Activated T-helper 1 cell treated with anti-CD3 and anti-CD28 coated beads, Interleukin-2, amount 50 U/mL, for 16 hours (primary cell): ENCODE data around the gene HES4.

Experiments
- DNase-seq, 2 donors: peaks; one replicate each; pipeline ENCODE4 v3.0.0-alpha.2; 2020; ENCODE audit warnings: low read depth in 1 of 2, low spot score in 1 of 2

Gene HES4

DNA sequence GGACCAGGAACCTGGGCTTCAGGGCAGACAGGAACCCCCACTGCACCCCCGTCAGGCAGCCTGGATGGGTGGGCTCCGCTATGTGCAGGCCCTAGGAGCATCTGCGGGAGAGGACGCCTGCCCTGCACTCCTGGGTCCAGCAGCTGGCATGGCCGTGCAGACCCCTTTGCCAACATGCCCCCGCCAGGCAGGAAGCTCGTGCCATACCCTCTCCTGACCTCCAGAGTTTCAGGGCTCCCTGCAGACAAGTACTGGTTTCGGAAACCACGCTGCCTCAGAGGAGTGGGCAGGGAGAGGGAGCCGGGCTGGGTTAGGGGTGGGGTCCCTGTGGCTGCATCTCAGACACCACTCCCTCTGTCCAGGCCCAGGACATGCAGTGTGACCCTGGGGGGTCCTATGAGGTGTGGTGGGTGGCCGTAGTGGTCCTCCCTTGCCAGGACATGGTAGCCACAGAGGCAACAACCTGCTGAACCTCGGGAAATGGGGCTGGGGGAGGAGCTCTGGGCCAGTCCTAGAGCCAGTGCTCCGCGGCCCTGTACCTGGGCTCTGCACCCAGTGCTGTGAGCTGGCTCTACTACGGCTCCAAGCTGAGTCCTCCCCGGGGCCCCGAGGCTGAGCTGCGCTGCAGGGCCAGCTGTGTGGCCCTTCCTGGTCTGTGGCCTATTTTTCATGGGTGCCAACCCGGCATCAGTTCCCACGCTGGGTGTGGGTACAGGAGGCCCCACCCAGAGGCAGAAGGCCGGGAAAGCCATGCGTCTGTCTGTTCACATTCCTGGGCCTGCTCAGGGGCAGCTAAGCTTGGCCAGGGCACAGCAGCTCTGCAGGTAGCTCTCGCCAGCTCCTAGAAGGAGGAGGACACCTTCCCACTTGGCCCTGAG lies 32.2 kb downstream of the HES4 start:
- no peak for DNase-seq

DNA sequence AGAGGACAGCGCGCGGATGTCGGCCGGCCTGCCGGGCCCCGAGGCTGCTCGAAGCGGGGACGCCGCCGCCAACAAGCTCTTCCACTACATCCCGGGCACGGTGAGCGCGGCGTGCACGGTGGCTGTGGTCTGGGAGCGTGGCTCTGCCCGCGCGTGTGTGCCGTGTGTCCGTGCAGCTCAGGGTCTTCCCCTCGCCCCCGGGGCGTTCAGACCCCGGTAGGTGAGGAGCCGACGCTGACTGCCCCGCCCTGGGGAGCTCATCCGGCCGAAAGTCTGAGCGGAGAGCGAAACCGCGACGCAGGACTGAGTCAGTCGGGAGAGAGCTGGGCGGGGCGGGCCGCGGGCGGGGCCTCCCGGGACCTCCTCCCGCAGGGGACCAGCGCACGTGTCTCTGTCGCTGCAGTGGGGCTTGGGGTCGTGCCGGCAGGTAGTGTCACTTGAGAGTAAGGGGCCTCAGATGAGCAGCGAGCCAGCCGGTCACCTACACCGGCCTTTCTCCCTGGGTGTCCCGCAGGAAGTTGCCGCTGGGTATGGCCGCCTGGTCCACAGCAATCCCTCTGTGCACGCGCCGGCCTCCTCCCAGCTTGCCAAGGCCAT lies 33.1 kb downstream of the HES4 start:
- DNase-seq = peak; percentile 64 to 71

DNA sequence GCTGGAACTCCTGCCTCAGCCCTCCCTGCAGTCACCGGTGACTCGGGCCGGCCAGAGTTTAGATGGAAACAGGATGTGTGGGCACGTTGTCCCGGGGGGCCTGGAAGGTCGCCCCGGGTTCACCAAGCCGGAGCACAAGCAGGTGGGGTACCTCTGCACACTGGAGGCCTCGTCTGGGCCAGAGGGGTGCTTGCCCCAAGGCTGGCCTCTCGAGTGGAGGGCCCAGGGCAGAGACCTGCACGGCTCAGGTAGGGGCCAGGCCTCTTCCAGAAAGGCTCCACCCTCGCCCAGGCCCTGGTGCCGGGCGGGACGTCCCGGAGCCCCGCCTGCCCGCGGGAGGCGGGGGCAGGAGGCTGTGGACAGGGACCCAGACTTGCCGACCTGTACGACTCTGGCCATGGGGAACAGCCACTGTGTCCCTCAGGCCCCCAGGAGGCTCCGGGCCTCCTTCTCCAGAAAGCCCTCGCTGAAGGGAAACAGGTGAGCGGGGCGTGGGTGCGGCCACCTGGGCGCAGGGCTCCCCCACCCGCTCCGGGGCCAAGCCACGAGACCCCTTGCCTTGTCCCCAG lies 33.7 kb downstream of the HES4 start, which contains the start of gene PLEKHN1:
TSS of gene PLEKHN1 (plus strand) at position 348 of the 569 bp plus-strand sequence. CDS start at position 398, 50 bp downstream.
- DNase-seq = no peak

GRCh38 chr1:965526-966134 lies 34.3 kb downstream of the HES4 start:
- DNase-seq = no peak

GRCh38 chr1:964691-965525 lies 35.0 kb downstream of the HES4 start:
- no peak for DNase-seq

GRCh38 chr1:963746-964525 lies 36.0 kb downstream of the HES4 start:
- DNase-seq = no peak

DNA sequence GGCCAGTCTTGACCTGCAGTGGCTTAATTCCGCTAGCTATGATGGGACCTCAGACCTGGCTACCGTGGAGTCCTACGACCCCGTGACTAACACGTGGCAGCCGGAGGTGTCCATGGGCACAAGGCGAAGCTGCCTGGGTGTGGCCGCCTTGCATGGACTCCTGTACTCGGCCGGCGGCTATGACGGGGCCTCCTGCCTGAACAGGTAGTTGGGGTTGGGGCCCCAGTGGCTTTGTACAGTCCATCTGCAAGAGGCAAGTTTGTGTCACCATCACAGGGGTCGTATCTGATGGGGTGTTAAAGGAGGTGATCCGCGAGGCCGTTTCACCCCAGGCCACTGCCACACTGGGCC lies 36.6 kb downstream of the HES4 start:
- no peak for DNase-seq

- DNase-seq = no peak
Observed at GRCh38 chr1:962381-963300, 37.3 kb downstream of the HES4 start.

- DNase-seq = no peak
Observed at GRCh38 chr1:961132-961669, 38.7 kb downstream of the HES4 start.

DNA sequence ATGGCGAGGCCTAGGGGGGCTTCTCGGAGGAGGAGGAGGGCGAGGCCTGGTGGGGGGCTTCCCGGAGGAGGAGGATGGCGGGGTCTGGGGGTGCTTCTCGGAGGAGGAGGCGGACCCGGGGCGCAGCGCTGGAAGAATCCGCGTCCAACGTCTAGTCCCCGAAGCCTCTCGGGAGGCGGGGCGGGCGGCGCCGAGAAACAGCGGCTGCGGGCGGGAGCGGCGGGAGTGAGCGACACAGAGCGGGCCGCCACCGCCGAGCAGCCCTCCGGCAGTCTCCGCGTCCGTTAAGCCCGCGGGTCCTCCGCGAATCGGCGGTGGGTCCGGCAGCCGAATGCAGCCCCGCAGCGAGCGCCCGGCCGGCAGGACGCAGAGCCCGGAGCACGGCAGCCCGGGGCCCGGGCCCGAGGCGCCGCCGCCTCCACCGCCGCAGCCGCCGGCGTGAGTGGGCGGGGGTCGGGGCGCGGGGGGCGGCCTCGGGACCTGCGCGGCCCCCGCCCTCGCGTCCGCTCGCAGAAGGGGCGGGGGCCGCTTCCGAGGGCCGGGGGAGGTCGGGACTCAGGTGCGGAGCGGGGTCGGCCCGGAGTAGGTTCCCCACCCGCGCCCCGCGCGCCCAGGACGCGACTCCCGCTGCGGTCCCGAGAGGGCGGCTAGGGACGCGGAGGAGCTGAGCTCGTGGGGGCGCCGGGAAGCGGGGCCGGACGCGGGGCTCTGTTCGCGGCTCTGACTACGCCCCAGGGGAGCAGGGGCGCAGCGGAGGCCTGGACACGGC lies 39.4 kb downstream of the HES4 start, which contains the start of gene KLHL17:
TSS of gene KLHL17 (plus strand) at position 222 of the 769 bp plus-strand sequence. CDS start at position 332, 110 bp downstream.
- DNase-seq = peak; percentile 59 to 69

DNA sequence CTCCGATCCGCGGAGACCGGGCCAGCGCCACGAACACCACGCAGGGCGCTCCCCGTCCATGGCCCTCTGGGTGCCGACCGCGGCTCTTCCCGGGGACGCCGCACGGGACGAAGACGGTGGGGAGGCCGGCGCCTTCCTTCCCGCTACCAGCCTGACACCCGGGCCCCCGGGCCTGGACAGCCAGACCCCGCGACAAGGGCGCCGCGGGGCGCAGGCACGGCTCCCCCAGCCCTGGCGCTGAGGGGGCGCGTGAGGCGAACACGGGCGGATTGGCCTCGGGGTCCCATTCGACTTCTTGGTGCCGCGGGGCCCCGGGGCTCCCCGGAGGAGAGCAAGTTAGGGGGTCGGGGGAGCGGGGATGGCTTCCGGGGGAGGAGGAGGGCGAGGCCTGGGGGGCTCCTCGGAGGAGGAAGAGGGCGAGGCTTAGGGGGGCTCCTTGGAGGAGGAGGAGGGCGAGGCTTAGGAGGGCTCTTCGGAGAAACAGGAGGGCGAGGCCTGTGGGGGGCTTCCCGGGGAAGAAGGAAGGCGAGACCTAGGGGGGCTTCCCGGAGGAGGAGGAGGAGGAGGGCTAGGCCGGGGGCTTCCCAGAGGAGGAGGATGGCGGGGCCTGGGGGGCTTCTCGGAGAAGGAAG lies 40.0 kb downstream of the HES4 start:
- no peak for DNase-seq

DNA sequence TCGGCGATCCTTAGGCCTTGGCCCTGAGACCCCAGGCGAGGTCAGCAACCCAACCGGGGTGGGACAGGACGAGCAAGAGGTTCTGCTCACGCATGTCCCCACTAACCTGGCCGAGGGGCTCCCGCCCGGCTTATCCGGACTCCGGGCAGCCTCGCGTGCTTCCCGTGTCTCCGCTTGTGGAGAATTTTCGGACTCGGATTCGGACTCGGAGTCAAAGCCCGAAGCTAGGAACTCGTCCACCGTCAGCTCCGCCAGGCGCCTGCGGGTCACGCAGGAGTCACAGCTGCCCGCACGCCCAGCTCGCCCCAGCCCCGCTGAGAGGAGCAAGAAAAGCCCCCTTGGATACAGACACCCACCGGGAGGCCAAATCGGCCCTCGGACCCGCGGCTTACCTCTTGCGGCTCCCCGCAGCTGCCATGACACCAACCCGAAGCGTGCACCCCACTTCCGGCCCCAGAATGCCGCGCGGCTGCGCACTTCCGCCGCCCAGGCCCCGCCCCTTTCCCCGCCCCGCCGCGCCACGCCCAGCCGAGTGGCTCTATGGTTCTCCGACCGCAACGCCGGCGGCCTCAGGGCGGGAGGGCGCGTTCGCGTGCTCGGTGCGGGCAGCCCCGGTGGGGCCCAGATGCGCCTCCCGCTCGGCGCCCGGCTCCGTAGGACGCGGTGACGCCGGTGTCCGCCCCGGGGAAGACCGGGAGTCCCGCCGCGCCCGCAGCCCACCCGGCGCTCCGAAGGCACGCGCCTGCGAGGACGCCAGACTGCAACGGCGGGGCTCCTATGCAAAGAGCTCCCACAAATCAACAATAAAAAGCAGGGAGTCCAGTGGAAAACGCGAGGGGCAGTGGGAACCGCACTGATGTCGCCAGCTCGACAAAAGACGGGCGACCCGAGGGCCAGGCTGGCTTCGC lies 40.8 kb downstream of the HES4 start, which contains the start of gene NOC2L:
TSS of gene NOC2L (minus strand) at position 434 of the 908 bp plus-strand sequence. CDS start at position 418, 16 bp downstream.
- DNase-seq = peak; percentile 97

DNA sequence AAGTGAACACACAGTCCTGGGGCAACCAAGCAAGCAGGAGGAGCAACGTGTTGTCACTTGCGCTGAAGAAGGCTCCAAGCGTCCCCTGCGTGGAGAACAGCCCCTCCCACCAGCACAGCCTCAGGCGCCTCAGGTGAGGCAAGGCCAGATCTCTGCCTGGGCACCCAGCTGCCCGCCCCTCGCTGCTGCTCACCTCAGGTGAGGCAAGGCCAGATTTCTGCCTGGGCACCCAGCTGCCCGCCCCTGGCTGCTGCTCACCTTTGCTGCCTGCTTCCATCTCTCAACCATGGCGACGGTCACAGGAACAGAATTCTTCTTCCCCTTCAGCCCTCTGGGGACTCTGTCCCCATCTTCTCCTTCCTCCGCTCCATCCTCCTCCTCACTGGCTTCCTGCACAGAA lies 43.3 kb downstream of the HES4 start:
- DNase-seq = no peak

GRCh38 chr1:955474-955873 lies 44.4 kb downstream of the HES4 start:
- no peak for DNase-seq

GRCh38 chr1:954927-955326 lies 45.0 kb downstream of the HES4 start:
- DNase-seq = no peak
